ENCODE results near the gene LGR4.
"Not testable (repeated sequence)": the region's sequence is repeated elsewhere in the genome, so short reads cannot be mapped to it uniquely, and the experiment has no call there.

- not testable (repeated sequence) for TF ChIP-seq CTCF (IDR thresholded peaks at IDR 0.05); POLR2AphosphoS5 (IDR thresholded peaks at IDR 0.05); EP300 (IDR thresholded peaks at IDR 0.05; ENCODE audit: low read depth); POLR2A (IDR thresholded peaks at IDR 0.05)
Observed at GRCh38 chr11:27334764-27335163, 137.8 kb downstream of the LGR4 start.
